Mucosa of rectum (tissue), 2 donors: ENCODE results near the gene COBL.

ENCODE experiments used
- H3K27ac ChIP-seq, 2 donors: one replicate each; pipeline ENCODE4 v1.7.0; 2013; ENCODE audit warnings: inconsistent platforms in 2 of 2, low read depth in 2 of 2, low read length in 2 of 2
- H3K27me3 ChIP-seq, 2 donors: one replicate each; pipeline ENCODE4 v1.7.0; 2013; ENCODE audit warnings: low read length in 2 of 2; ENCODE audit not compliant: control insufficient read depth in 2 of 2, insufficient read depth in 2 of 2
- H3K36me3 ChIP-seq, 2 donors: one replicate each; pipeline ENCODE4 v1.7.0; 2013; ENCODE audit warnings: low read length in 2 of 2; ENCODE audit not compliant: control insufficient read depth in 2 of 2, insufficient read depth in 2 of 2
- H3K4me1 ChIP-seq, 2 donors: one replicate each; pipeline ENCODE4 v1.7.0; 2013; ENCODE audit warnings: low read length in 2 of 2, mild to moderate bottlenecking in 1 of 2; ENCODE audit not compliant: control insufficient read depth in 2 of 2, insufficient read depth in 2 of 2
- H3K4me3 ChIP-seq, 2 donors: one replicate each; pipeline ENCODE4 v1.7.0; 2013; ENCODE audit warnings: low read length in 2 of 2
- H3K9ac ChIP-seq, 2 donors: one replicate each; pipeline ENCODE4 v1.7.0; 2013; ENCODE audit warnings: low read length in 2 of 2, low read depth in 1 of 2, mild to moderate bottlenecking in 1 of 2
- H3K9me3 ChIP-seq, 2 donors: one replicate each; pipeline ENCODE4 v1.7.0; 2013; ENCODE audit warnings: low read length in 2 of 2; ENCODE audit not compliant: control insufficient read depth in 2 of 2
- donor health status: healthy.
- donor health status: Normal muscosa, but diverticular disease.

Gene COBL

DNA sequence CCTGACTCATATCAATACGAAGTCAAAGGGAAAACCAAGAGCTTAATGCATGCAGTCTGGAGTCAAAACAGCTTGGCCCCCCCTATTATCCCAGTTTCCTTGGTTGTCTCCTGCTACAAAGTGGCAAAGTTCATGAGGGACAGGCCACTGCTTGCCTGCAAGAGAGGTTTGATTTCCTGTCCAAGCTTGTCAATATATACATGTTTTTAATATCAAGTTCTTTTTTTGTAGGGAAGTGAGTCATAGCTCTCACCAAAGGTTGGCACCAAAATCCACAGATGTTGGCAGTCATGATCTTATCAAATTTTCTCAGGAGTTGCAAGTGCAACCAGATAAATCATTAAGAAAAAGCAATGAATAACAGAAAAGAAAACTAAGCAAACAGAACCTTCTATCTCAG lies 176.8 kb downstream of the COBL start:
- Histone ChIP-seq H3K9ac (no peak overlapping the region), H3K27me3 (no peaks in the 10 kb centered on the region), H3K4me3 (no peak overlapping the region), H3K27ac (no peak overlapping the region), H3K36me3 (peaks cover 5 to 7% of the 10 kb centered on the region in 2 donors), H3K4me1 (no peaks in the 10 kb centered on the region), H3K9me3 (no peaks in the 10 kb centered on the region)

- H3K4me1 ChIP-seq: no peaks in the 10 kb centered on the region
- no peaks in the 10 kb centered on the region for H3K9me3 ChIP-seq
- no peak overlapping the region for H3K9ac ChIP-seq
- no peak overlapping the region for H3K4me3 ChIP-seq
- peaks cover 5 to 7% of the 10 kb centered on the region in 2 donors for H3K36me3 ChIP-seq
- H3K27me3 ChIP-seq: no peaks in the 10 kb centered on the region
- H3K27ac ChIP-seq: no peak overlapping the region
Measured at GRCh38 chr7:51138123-51139085, 178.2 kb downstream of the COBL start.

- H3K27me3 ChIP-seq: no peaks in the 10 kb centered on the region
- no peak overlapping the region for H3K4me3 ChIP-seq
- no peaks in the 10 kb centered on the region for H3K9me3 ChIP-seq
- no peak overlapping the region for H3K9ac ChIP-seq
- H3K4me1 ChIP-seq: no peaks in the 10 kb centered on the region
- no peak overlapping the region for H3K27ac ChIP-seq
- peaks cover 9 to 12% of the 10 kb centered on the region in 2 donors for H3K36me3 ChIP-seq
Measured at GRCh38 chr7:51135576-51135975, 181.0 kb downstream of the COBL start.

DNA sequence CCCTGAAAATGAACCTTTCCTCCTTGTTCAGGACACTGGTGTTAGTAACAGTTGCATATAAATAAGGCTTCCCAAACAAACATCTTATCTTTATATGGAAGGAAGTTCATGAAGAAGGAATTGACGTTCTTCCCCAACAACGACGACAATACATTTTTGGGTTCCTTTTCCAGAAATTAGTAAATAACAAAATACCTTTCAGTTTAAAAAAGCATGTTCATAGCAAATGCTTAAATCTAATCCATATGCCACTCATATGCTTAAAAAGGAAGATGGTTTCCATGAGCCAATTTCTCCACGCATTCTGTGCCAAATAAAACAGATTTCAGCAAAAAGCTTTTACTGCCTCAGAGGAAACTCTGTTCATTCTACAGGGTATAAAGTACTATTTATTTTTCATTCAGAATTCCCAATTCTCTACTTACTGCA lies 182.6 kb downstream of the COBL start:
- no peak overlapping the region for H3K9ac ChIP-seq
- no peaks in the 10 kb centered on the region for H3K9me3 ChIP-seq
- no peaks in the 10 kb centered on the region for H3K27me3 ChIP-seq
- H3K4me3 ChIP-seq: no peak overlapping the region
- no peak overlapping the region for H3K27ac ChIP-seq
- H3K4me1 ChIP-seq: no peaks in the 10 kb centered on the region
- H3K36me3 ChIP-seq: peaks cover 11 to 12% of the 10 kb centered on the region in 2 donors

DNA sequence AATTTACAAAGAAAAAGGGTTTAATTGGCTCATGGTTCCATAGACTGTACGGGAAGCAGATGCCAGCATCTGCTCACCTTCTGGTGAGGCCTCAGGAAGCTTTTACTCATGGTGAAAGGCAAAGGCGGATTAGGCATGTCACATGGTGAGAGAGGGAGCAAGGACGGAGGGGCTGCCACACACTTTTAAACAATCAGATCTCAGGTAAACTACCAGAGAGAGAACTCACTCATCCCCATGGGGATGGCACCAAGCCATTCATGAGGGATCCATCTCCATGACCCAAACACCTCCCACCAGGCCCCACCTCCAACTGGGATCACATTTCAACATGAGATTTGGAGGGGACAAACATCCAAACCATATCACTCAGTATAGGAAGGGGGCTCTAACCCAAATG lies 183.9 kb downstream of the COBL start:
- H3K9ac ChIP-seq: no peak overlapping the region
- H3K36me3 ChIP-seq: peaks cover 11 to 12% of the 10 kb centered on the region in 2 donors
- H3K27me3 ChIP-seq: no peaks in the 10 kb centered on the region
- H3K4me3 ChIP-seq: no peak overlapping the region
- no peak overlapping the region for H3K27ac ChIP-seq
- no peaks in the 10 kb centered on the region for H3K4me1 ChIP-seq
- no peaks in the 10 kb centered on the region for H3K9me3 ChIP-seq

- Histone ChIP-seq H3K9me3 (no peaks in the 10 kb centered on the region), H3K27me3 (no peaks in the 10 kb centered on the region), H3K4me3 (no peak overlapping the region), H3K9ac (no peak overlapping the region), H3K27ac (no peak overlapping the region), H3K36me3 (peaks cover 5 to 6% of the 10 kb centered on the region in 2 donors), H3K4me1 (no peaks in the 10 kb centered on the region)
Measured at GRCh38 chr7:51129527-51130472, 186.8 kb downstream of the COBL start.

DNA sequence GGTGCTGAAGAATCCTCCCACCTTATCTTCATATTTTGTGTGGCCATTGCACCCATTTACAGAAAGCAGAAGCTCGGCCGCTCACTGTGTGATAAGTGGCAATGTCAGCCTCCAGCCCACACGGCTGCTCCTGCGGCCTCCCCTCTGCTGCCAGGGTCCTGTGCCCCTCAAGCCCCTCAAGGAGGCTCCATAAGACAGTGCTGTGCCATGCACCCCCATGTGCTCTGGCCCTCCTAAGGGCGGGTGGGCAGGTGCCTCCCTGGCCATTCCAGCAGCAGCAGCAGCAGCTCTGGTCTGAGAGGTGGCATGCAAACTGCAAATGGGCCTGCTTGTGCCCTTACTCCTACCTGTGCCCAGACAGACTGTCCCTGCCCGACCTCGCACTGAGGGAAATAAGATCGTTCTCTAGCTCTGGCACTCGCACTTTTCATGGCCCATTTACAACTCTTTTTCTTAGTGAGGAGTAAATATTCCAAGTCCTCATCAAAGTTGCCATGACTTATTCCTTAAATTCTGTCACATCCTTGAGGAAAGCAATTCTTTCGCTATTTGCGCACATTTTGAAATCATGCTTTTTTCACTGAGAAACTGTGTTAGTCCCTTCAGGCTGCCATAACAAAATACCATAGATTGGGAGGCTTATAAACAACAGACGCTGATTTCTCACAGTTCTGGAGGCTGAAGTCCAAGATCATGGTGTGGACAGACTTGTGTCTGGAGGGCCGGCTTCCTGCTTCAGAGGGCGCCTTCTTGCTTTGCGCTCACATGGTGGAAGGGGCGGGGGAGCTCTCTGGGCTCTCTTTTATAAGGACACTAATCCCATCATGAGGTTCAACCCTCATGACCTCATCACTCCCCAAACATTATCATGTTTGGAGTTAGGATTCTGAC lies 187.8 kb downstream of the COBL start:
- Histone ChIP-seq H3K36me3 (peaks cover 5 to 6% of the 10 kb centered on the region in 2 donors), H3K27ac (no peak overlapping the region), H3K4me1 (no peaks in the 10 kb centered on the region), H3K27me3 (no peaks in the 10 kb centered on the region), H3K4me3 (no peak overlapping the region), H3K9ac (no peak overlapping the region), H3K9me3 (no peaks in the 10 kb centered on the region)

GRCh38 chr7:51127618-51127904 lies 189.0 kb downstream of the COBL start:
- Histone ChIP-seq H3K9ac (no peak overlapping the region), H3K4me1 (no peaks in the 10 kb centered on the region), H3K27ac (no peak overlapping the region), H3K27me3 (no peaks in the 10 kb centered on the region), H3K4me3 (no peak overlapping the region), H3K9me3 (no peaks in the 10 kb centered on the region), H3K36me3 (peaks cover 0 to 3% of the 10 kb centered on the region in 2 donors)

DNA sequence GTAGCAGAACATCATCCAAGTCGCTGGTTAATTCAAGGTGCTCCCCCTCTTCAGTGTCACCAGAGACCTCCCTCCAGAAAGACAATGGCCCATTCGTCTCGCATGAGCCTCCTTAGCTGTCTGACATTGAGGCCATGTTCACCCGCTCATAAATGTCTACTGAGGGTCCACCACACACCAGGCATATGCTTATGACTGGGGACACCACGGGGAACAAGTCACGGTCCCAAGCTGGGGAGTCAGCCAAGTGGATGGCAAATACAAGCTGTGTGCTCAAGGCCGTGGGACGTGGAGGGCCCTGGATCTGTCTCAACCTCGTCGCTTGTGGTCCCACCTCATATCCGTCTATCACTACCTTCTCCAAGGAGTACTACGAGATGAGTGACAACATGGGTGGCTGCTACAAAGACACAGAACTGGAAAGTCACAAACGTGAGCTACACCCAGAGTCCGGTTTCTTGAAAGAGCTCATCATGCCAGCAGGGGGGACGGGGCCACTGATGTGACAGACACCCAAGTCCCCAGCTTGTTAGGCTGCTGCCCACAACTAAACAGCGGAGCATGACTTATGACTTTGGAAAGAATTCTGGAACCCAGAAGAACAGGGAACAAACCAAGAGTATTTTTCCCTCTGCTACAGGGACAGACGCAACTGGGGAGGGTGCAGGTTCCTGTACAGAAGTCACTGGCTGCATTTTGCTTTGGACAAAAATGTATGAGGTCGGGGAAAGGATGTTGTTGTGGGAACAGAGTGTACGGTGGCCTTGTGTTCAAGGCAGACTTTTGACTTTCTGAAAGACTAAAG lies 189.6 kb downstream of the COBL start:
- Histone ChIP-seq H3K4me3 (no peak overlapping the region), H3K9ac (no peak overlapping the region), H3K4me1 (no peaks in the 10 kb centered on the region), H3K27ac (no peak overlapping the region), H3K36me3 (peaks cover 0 to 3% of the 10 kb centered on the region in 2 donors), H3K9me3 (no peaks in the 10 kb centered on the region), H3K27me3 (no peaks in the 10 kb centered on the region)
